ENCODE measurements around the gene SLC47A1.

Gene SLC47A1

GRCh38 chr17:19539841-19540311 lies 6.2 kb downstream of the SLC47A1 start:
- Histone ChIP-seq H3K27me3 (ENCODE audit: control insufficient read depth, insufficient read depth, low read length, poor library complexity, severe bottlenecking) (peaks cover 9% of the 10 kb centered on the region), H3K4me3 (ENCODE audit: insufficient read depth, low read depth, low read length) (no peak overlapping the region), H3K9me3 (ENCODE audit: control insufficient read depth, low read length) (no peaks in the 10 kb centered on the region), H3K4me1 (ENCODE audit: control insufficient read depth, insufficient read depth, low read length) (no peaks in the 10 kb centered on the region), H3K27ac (ENCODE audit: insufficient read depth, low read depth, low read length, poor library complexity, severe bottlenecking) (no peak overlapping the region), H3K36me3 (ENCODE audit: control insufficient read depth, insufficient read depth, low read length) (no peaks in the 10 kb centered on the region)
- WGBS, 2 experiments = 94 to 95% methylated on average over 10 of the region's 10 CpGs

- H3K4me3 ChIP-seq (ENCODE audit: insufficient read depth, low read depth, low read length) = no peak overlapping the region
- H3K36me3 ChIP-seq (ENCODE audit: control insufficient read depth, insufficient read depth, low read length) = no peaks in the 10 kb centered on the region
- no peaks in the 10 kb centered on the region for H3K9me3 ChIP-seq (ENCODE audit: control insufficient read depth, low read length)
- no peak overlapping the region for H3K27ac ChIP-seq (ENCODE audit: insufficient read depth, low read depth, low read length, poor library complexity, severe bottlenecking)
- no peaks in the 10 kb centered on the region for H3K4me1 ChIP-seq (ENCODE audit: control insufficient read depth, insufficient read depth, low read length)
- no peaks in the 10 kb centered on the region for H3K27me3 ChIP-seq (ENCODE audit: control insufficient read depth, insufficient read depth, low read length, poor library complexity, severe bottlenecking)
- whole genome bisulfite sequencing, 2 experiments = 90 to 92% methylated on average over 13 of the region's 13 CpGs
These were observed 7.2 kb downstream of the SLC47A1 start for GRCh38 chr17:19540706-19541370.

GRCh38 chr17:19541445-19541844 lies 7.8 kb downstream of the SLC47A1 start:
- 93 to 94% methylated on average over 6 of the region's 6 CpGs for WGBS, 2 experiments
- no peaks in the 10 kb centered on the region for H3K9me3 ChIP-seq (ENCODE audit: control insufficient read depth, low read length)
- no peaks in the 10 kb centered on the region for H3K4me1 ChIP-seq (ENCODE audit: control insufficient read depth, insufficient read depth, low read length)
- H3K36me3 ChIP-seq (ENCODE audit: control insufficient read depth, insufficient read depth, low read length) = no peaks in the 10 kb centered on the region
- H3K4me3 ChIP-seq (ENCODE audit: insufficient read depth, low read depth, low read length) = no peak overlapping the region
- H3K27me3 ChIP-seq (ENCODE audit: control insufficient read depth, insufficient read depth, low read length, poor library complexity, severe bottlenecking) = no peaks in the 10 kb centered on the region
- H3K27ac ChIP-seq (ENCODE audit: insufficient read depth, low read depth, low read length, poor library complexity, severe bottlenecking) = no peak overlapping the region

GRCh38 chr17:19542247-19542646 lies 8.6 kb downstream of the SLC47A1 start:
- no peak overlapping the region for H3K27ac ChIP-seq (ENCODE audit: insufficient read depth, low read depth, low read length, poor library complexity, severe bottlenecking)
- H3K9me3 ChIP-seq (ENCODE audit: control insufficient read depth, low read length) = no peaks in the 10 kb centered on the region
- 92 to 95% methylated on average over 8 of the region's 8 CpGs for WGBS, 2 experiments
- H3K36me3 ChIP-seq (ENCODE audit: control insufficient read depth, insufficient read depth, low read length) = no peaks in the 10 kb centered on the region
- H3K4me3 ChIP-seq (ENCODE audit: insufficient read depth, low read depth, low read length) = no peak overlapping the region
- no peaks in the 10 kb centered on the region for H3K4me1 ChIP-seq (ENCODE audit: control insufficient read depth, insufficient read depth, low read length)
- H3K27me3 ChIP-seq (ENCODE audit: control insufficient read depth, insufficient read depth, low read length, poor library complexity, severe bottlenecking) = no peaks in the 10 kb centered on the region

GRCh38 chr17:19544366-19544765 lies 10.7 kb downstream of the SLC47A1 start:
- H3K9me3 ChIP-seq (ENCODE audit: control insufficient read depth, low read length) = no peaks in the 10 kb centered on the region
- no peak overlapping the region for H3K4me3 ChIP-seq (ENCODE audit: insufficient read depth, low read depth, low read length)
- no peaks in the 10 kb centered on the region for H3K4me1 ChIP-seq (ENCODE audit: control insufficient read depth, insufficient read depth, low read length)
- H3K27me3 ChIP-seq (ENCODE audit: control insufficient read depth, insufficient read depth, low read length, poor library complexity, severe bottlenecking) = no peaks in the 10 kb centered on the region
- no peaks in the 10 kb centered on the region for H3K36me3 ChIP-seq (ENCODE audit: control insufficient read depth, insufficient read depth, low read length)
- 95 to 96% methylated on average over 8 of the region's 8 CpGs for WGBS, 2 experiments
- no peak overlapping the region for H3K27ac ChIP-seq (ENCODE audit: insufficient read depth, low read depth, low read length, poor library complexity, severe bottlenecking)

GRCh38 chr17:19546289-19547065 lies 12.8 kb downstream of the SLC47A1 start:
- Histone ChIP-seq H3K9me3 (ENCODE audit: control insufficient read depth, low read length) (no peaks in the 10 kb centered on the region), H3K4me3 (ENCODE audit: insufficient read depth, low read depth, low read length) (no peak overlapping the region), H3K27me3 (ENCODE audit: control insufficient read depth, insufficient read depth, low read length, poor library complexity, severe bottlenecking) (no peaks in the 10 kb centered on the region), H3K36me3 (ENCODE audit: control insufficient read depth, insufficient read depth, low read length) (no peaks in the 10 kb centered on the region), H3K27ac (ENCODE audit: insufficient read depth, low read depth, low read length, poor library complexity, severe bottlenecking) (no peak overlapping the region), H3K4me1 (ENCODE audit: control insufficient read depth, insufficient read depth, low read length) (no peaks in the 10 kb centered on the region)
- WGBS, 2 experiments = 78 to 82% methylated on average over 6 of the region's 6 CpGs

- Histone ChIP-seq H3K4me3 (ENCODE audit: insufficient read depth, low read depth, low read length) (no peak overlapping the region), H3K4me1 (ENCODE audit: control insufficient read depth, insufficient read depth, low read length) (no peaks in the 10 kb centered on the region), H3K27me3 (ENCODE audit: control insufficient read depth, insufficient read depth, low read length, poor library complexity, severe bottlenecking) (no peaks in the 10 kb centered on the region), H3K9me3 (ENCODE audit: control insufficient read depth, low read length) (no peaks in the 10 kb centered on the region), H3K36me3 (ENCODE audit: control insufficient read depth, insufficient read depth, low read length) (no peaks in the 10 kb centered on the region), H3K27ac (ENCODE audit: insufficient read depth, low read depth, low read length, poor library complexity, severe bottlenecking) (no peak overlapping the region)
- 91 to 93% methylated on average over 7 of the region's 7 CpGs for WGBS, 2 experiments
These were observed 16.3 kb downstream of the SLC47A1 start for GRCh38 chr17:19549746-19550623.

- no peaks in the 10 kb centered on the region for H3K27me3 ChIP-seq (ENCODE audit: control insufficient read depth, insufficient read depth, low read length, poor library complexity, severe bottlenecking)
- H3K4me1 ChIP-seq (ENCODE audit: control insufficient read depth, insufficient read depth, low read length) = no peaks in the 10 kb centered on the region
- no peak overlapping the region for H3K27ac ChIP-seq (ENCODE audit: insufficient read depth, low read depth, low read length, poor library complexity, severe bottlenecking)
- H3K36me3 ChIP-seq (ENCODE audit: control insufficient read depth, insufficient read depth, low read length) = no peaks in the 10 kb centered on the region
- WGBS, 2 experiments = 90 to 93% methylated on average over 5 of the region's 5 CpGs
- no peaks in the 10 kb centered on the region for H3K9me3 ChIP-seq (ENCODE audit: control insufficient read depth, low read length)
- no peak overlapping the region for H3K4me3 ChIP-seq (ENCODE audit: insufficient read depth, low read depth, low read length)
These were observed 17.5 kb downstream of the SLC47A1 start for GRCh38 chr17:19551165-19551564.

- Histone ChIP-seq H3K4me1 (ENCODE audit: control insufficient read depth, insufficient read depth, low read length) (no peaks in the 10 kb centered on the region), H3K9me3 (ENCODE audit: control insufficient read depth, low read length) (no peaks in the 10 kb centered on the region), H3K27me3 (ENCODE audit: control insufficient read depth, insufficient read depth, low read length, poor library complexity, severe bottlenecking) (no peaks in the 10 kb centered on the region), H3K4me3 (ENCODE audit: insufficient read depth, low read depth, low read length) (no peak overlapping the region), H3K27ac (ENCODE audit: insufficient read depth, low read depth, low read length, poor library complexity, severe bottlenecking) (no peak overlapping the region), H3K36me3 (ENCODE audit: control insufficient read depth, insufficient read depth, low read length) (no peaks in the 10 kb centered on the region)
- WGBS, 2 experiments = 91 to 94% methylated on average over 8 to 9 of the region's 9 CpGs
These were observed 18.0 kb downstream of the SLC47A1 start for GRCh38 chr17:19551591-19552148.
